B cell (primary cell): ENCODE measurements around the gene PHRF1. TPM values are rescaled to one million over a fixed set of nuclear protein-coding genes. Genes with fewer than 3 reads are reported as not detected.

Source experiments
- ATAC-seq: fragments of 200-7000 bp; cut with Tn5 transposase; one replicate; pipeline ENCODE4 v1.10.0; 2021; ENCODE audit warnings: low read depth, mild to moderate bottlenecking, moderate number of reproducible peaks, moderate library complexity
- CTCF ChIA-PET: fragments of 350-600 bp; sonication (Branson Sonifier 250); formaldehyde crosslinking; loops from one replicate; lab custom pipeline; 2021; ENCODE audit warnings: antibody characterized with exemption, inconsistent platforms; lab: Charles Lee
- POLR2A ChIA-PET: fragments of 350-600 bp; sonication (Branson Sonifier 250); formaldehyde crosslinking; loops from one replicate; lab custom pipeline; 2021; ENCODE audit warnings: antibody characterized with exemption; lab: Charles Lee
- DNase-seq: peaks from one replicate; pipeline ENCODE4 v3.0.0; 2013
- H2AFZ ChIP-seq: 2 replicates; pipeline ENCODE4 v1.6.1; 2012; ENCODE audit warnings: mild to moderate bottlenecking, low read depth, low read length; ENCODE audit not compliant: insufficient read depth, poor library complexity, severe bottlenecking
- H3K27ac ChIP-seq, 2 donors: 1 replicate in 1 of 2; 2 replicates in 1 of 2; pipeline ENCODE4 v1.5.1; 2012 to 2013; ENCODE audit warnings: low read length in 2 of 2, mild to moderate bottlenecking in 2 of 2, moderate library complexity in 1 of 2
- H3K27me3 ChIP-seq, 4 experiments: fragments of 200-600 bp in 1 of 4; sonication (generic) in 1 of 4; replicated peaks in 1 of 4; 1 replicate in 2 of 4; 2 replicates in 2 of 4; pipeline versions ENCODE4 v1.6.1 to v1.7.0; 2013 to 2016; ENCODE audit warnings: low read length in 3 of 4, mild to moderate bottlenecking in 2 of 4, mixed read lengths in 1 of 4, moderate library complexity in 1 of 4; ENCODE audit not compliant: insufficient read depth in 4 of 4, control insufficient read depth in 3 of 4; ENCODE audit errors: control extremely low read depth in 1 of 4
- H3K36me3 ChIP-seq, 2 experiments: replicated peaks in 1 of 2; 1 replicate in 1 of 2; 2 replicates in 1 of 2; pipeline versions ENCODE4 v1.6.1 to v1.7.1; 2013; ENCODE audit warnings: low read length in 1 of 2; ENCODE audit not compliant: insufficient read depth in 2 of 2, control insufficient read depth in 1 of 2; ENCODE audit errors: control extremely low read depth in 1 of 2, extremely low read depth in 1 of 2
- H3K4me1 ChIP-seq, 2 donors: fragments of 200-600 bp in 1 of 2; sonication (generic) in 1 of 2; 1 replicate in 1 of 2; 2 replicates in 1 of 2; pipeline versions ENCODE4 v1.5.1 to v1.6.1; 2013 to 2017; ENCODE audit warnings: low read length in 2 of 2; ENCODE audit not compliant: control insufficient read depth in 2 of 2, insufficient read depth in 2 of 2
- H3K4me2 ChIP-seq: replicated peaks from 2 replicates; pipeline ENCODE3; 2012; ENCODE audit warnings: mild to moderate bottlenecking, low read depth, low read length; ENCODE audit not compliant: poor library complexity, severe bottlenecking
- H3K4me3 ChIP-seq, 5 experiments: fragments of 200-600 bp in 1 of 5; sonication (generic) in 1 of 5; 1 replicate in 3 of 5; 2 replicates in 2 of 5; pipeline versions ENCODE4 v1.5.1 to v1.7.0; 2011 to 2016; ENCODE audit warnings: low read length in 4 of 5, mild to moderate bottlenecking in 4 of 5, low read depth in 2 of 5, control low read depth in 1 of 5, moderate library complexity in 1 of 5; ENCODE audit not compliant: insufficient read depth in 1 of 5; ENCODE audit errors: control extremely low read depth in 1 of 5, extremely low read depth in 1 of 5
- H3K79me2 ChIP-seq: fragments of 200-600 bp; sonication (generic); one replicate; pipeline ENCODE4 v1.6.0; 2016; ENCODE audit warnings: low read length; ENCODE audit not compliant: control insufficient read depth, insufficient read depth
- H3K9ac ChIP-seq: fragments of 200-600 bp; sonication (generic); 2 replicates; pipeline ENCODE4 v1.6.1; 2017; ENCODE audit warnings: mild to moderate bottlenecking, low read length, moderate library complexity
- H3K9me3 ChIP-seq, 3 donors: one replicate each; pipeline versions ENCODE4 v1.6.1 to v1.7.1; 2013; ENCODE audit warnings: low read length in 2 of 3; ENCODE audit not compliant: control insufficient read depth in 2 of 3, insufficient read depth in 1 of 3; ENCODE audit errors: control extremely low read depth in 1 of 3
- H4K20me1 ChIP-seq: 2 replicates; pipeline ENCODE4 v1.6.0; 2012; ENCODE audit warnings: mild to moderate bottlenecking, low read length; ENCODE audit not compliant: insufficient read depth, control insufficient read depth, poor library complexity, severe bottlenecking
- H3K27ac Mint-ChIP-seq: one replicate; pipeline ENCODE4 v1.8.0; 2021; ENCODE audit warnings: mixed read lengths
- H3K27me3 Mint-ChIP-seq: one replicate; pipeline ENCODE4 v1.8.0; 2021; ENCODE audit warnings: mixed read lengths
- H3K4me1 Mint-ChIP-seq: one replicate; pipeline ENCODE4 v1.8.0; 2021; ENCODE audit warnings: mixed read lengths
- H3K4me3 Mint-ChIP-seq: one replicate; pipeline ENCODE4 v1.8.0; 2021; ENCODE audit warnings: mixed read lengths
- H3K9me3 Mint-ChIP-seq: one replicate; pipeline ENCODE4 v1.8.0; 2022; ENCODE audit warnings: mixed read lengths; ENCODE audit not compliant: insufficient read depth
- CTCF ChIP-seq: fragments of 200-600 bp; IDR thresholded peaks from one replicate; pipeline ENCODE4 v1.8.0; 2022; ENCODE audit warnings: antibody characterized with exemption, mild to moderate bottlenecking
- EZH2 ChIP-seq: IDR thresholded peaks from 2 replicates; pipeline ENCODE4 v1.6.1; 2012; ENCODE audit warnings: borderline replicate concordance, low read depth, mild to moderate bottlenecking, moderate library complexity, low read length; ENCODE audit not compliant: insufficient read depth, poor library complexity, severe bottlenecking
- WGBS: methylation state at CpG from one replicate; pipeline ENCODE4 v1.1.5; 2013; ENCODE audit warnings: missing lambda C conversion rate; ENCODE audit not compliant: insufficient coverage; 5-methylcytosine and 5-hydroxymethylcytosine counted together
- intact Hi-C: fragments of 100-400 bp; cut with micrococcal nuclease; formaldehyde crosslinking; loops from one replicate; pipeline ENCODE4 v1.10.0; 2022
- polyA plus RNA-seq: library from polyadenylated mRNA; depleted of rRNA; stranded (reverse); fragments of >200 nt; gene quantifications from 2 replicates; pipeline ENCODE4 v1.2.3, GENCODE V29; 2012
- total RNA-seq, 2 donors: library from RNA; stranded (reverse); fragments of 120-200 nt in 1 of 2; gene quantifications; 1 replicate in 1 of 2; 2 replicates in 1 of 2; pipeline versions ENCODE4 v1.2.3 to v1.2.4, GENCODE V29; 2013 to 2022

PHRF1 gene
- total and polyA plus RNA-seq, 2 donors (not counting 1 experiment from before 2014, with no cell fraction given), result 22.3 to 57.9 TPM

GRCh38 chr11:610146-610801 lies 34.0 kb downstream of the PHRF1 start:
- H4K20me1 ChIP-seq, result peaks cover 71% of the 10 kb centered on the region
- H2AFZ ChIP-seq, result no peak overlapping the region
- H3K4me3 Mint-ChIP-seq, result no peak overlapping the region
- ATAC-seq, result no peak
- 98% methylated on average over 11 of the region's 18 CpGs for WGBS
- peaks cover 11 to 23% of the 10 kb centered on the region in 2 donors for H3K4me1 ChIP-seq
- CTCF ChIA-PET, result no interaction called here
- H3K9me3 ChIP-seq, result no peaks in the 10 kb centered on the region
- peaks cover 9% of the 10 kb centered on the region for H3K79me2 ChIP-seq
- DNase-seq, result no peak
- peaks cover 0 to 82% of the 10 kb centered on the region in 2 experiments for H3K36me3 ChIP-seq
- no peaks in the 10 kb centered on the region for H3K27me3 ChIP-seq
- H3K4me3 ChIP-seq, result no peak overlapping the region
- intact Hi-C loops, result loop anchor here (10.0 kb wide), 1 partner anchor 115 kb away; no protein-coding TSS in a partner anchor
- H3K9me3 Mint-ChIP-seq, result no peaks in the 10 kb centered on the region
- no peak overlapping the region for H3K27ac ChIP-seq
- no peak overlapping the region for H3K9ac ChIP-seq
- H3K4me1 Mint-ChIP-seq, result peaks cover 9% of the 10 kb centered on the region
- POLR2A ChIA-PET, result no interaction called here
- H3K27me3 Mint-ChIP-seq, result no peaks in the 10 kb centered on the region
- TF ChIP-seq EZH2, result no peak
- no peak for TF ChIP-seq CTCF
- no peak overlapping the region for H3K27ac Mint-ChIP-seq
- H3K4me2 ChIP-seq, result no peak overlapping the region
